Esophagus (tissue), 2 donors: ENCODE measurements around the gene CPZ. TPM values are rescaled to one million over a fixed set of nuclear protein-coding genes. Genes with fewer than 3 reads are reported as not detected.

ENCODE experiments used
- H3K27ac ChIP-seq, 2 donors: one replicate each; pipeline ENCODE4 v1.5.1; 2013; ENCODE audit warnings: low read depth in 2 of 2, mild to moderate bottlenecking in 2 of 2, inconsistent platforms in 1 of 2, low read length in 1 of 2, moderate library complexity in 1 of 2
- H3K27me3 ChIP-seq, 2 donors: one replicate each; pipeline ENCODE4 v1.6.1; 2013; ENCODE audit warnings: low read length in 2 of 2, control low read depth in 1 of 2, mild to moderate bottlenecking in 1 of 2; ENCODE audit not compliant: insufficient read depth in 2 of 2, control insufficient read depth in 1 of 2
- H3K36me3 ChIP-seq, 2 donors: one replicate each; pipeline ENCODE4 v1.6.1; 2013; ENCODE audit warnings: low read length in 1 of 2; ENCODE audit not compliant: control insufficient read depth in 2 of 2, insufficient read depth in 2 of 2
- H3K4me1 ChIP-seq, 2 donors: one replicate each; pipeline ENCODE4 v1.6.1; 2013; ENCODE audit warnings: low read length in 1 of 2; ENCODE audit not compliant: control insufficient read depth in 2 of 2, insufficient read depth in 2 of 2
- H3K4me3 ChIP-seq, 2 donors: one replicate each; pipeline ENCODE4 v1.5.1; 2013; ENCODE audit warnings: low read length in 2 of 2, mild to moderate bottlenecking in 2 of 2, low read depth in 1 of 2, moderate library complexity in 1 of 2
- H3K9me3 ChIP-seq, 2 donors: one replicate each; pipeline ENCODE4 v1.6.1; 2013; ENCODE audit warnings: mild to moderate bottlenecking in 2 of 2, low read depth in 1 of 2, low read length in 1 of 2, moderate library complexity in 1 of 2; ENCODE audit not compliant: control insufficient read depth in 2 of 2, insufficient read depth in 1 of 2
- WGBS, 2 donors: extraction: QIAGEN DNeasy Blood & Tissue Kit; methylation state at CpG; one replicate each; pipeline ENCODE4 v1.1.7; 2013; 5-methylcytosine and 5-hydroxymethylcytosine counted together
- polyA plus RNA-seq, 2 donors: library from polyadenylated mRNA; stranded (reverse); fragments of 200-250 nt; gene quantifications; one replicate each; pipeline ENCODE4 v1.2.3, GENCODE V29; 2013
- donor health status: healthy with polysubstance abuse.
- donor health status: Bipolar disorder and iron deficiency.

CPZ gene
- polyA plus RNA-seq, 2 donors = 3.4 to 7.2 TPM

DNA sequence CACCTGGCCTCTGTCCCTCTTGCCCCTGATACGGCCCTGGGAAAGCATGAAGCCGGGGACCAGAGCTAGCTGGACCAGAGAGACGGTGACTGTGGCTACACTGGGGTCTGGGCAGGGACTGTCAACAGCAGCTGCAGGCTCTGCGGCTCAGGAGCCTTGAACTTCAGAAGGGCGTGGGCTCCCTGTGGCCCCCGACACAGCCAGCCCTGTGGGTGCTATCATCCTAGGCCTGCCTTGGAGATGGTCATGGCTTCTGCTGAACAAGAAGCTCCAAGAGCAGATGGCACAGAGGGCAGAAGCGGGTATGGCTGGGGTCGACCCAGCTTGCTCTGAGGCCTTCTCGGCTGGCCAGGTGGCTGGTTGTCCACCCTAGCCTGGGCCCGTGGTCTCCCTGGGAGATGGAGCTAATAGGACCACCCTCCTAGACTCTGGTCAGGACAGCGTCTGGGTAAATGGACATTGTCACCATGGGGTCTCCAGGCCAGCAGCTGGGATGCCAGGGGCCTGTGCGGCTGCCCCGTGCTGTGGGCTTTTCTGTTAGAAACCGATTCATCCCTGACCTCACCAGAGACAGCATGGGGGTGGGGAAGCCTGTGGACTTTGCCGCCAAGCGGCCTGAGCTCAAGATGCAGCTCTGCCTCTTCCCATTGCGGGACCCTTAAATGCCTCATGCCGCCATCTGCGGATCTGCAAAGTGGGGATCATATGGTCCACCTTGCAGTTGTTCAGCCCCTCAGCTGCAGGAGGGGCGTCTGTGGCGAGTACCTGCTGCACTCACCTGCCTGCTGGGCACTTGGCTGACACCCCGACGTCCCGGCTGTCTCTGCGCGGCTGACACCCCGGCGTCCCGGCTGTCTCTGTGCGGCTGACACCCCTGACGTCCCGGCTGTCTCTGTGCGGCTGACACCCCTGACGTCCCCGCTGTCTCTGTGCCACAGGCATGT, 21.1 kb downstream of the CPZ start:
- Histone ChIP-seq H3K4me3 (no peak overlapping the region), H3K36me3 (no peaks in the 10 kb centered on the region), H3K9me3 (no peaks in the 10 kb centered on the region), H3K27me3 (no peaks in the 10 kb centered on the region), H3K27ac (no peak overlapping the region), H3K4me1 (peaks cover 0 to 4% of the 10 kb centered on the region in 2 donors)
- WGBS, 2 donors = 87% methylated on average over 35 of the region's 35 CpGs

DNA sequence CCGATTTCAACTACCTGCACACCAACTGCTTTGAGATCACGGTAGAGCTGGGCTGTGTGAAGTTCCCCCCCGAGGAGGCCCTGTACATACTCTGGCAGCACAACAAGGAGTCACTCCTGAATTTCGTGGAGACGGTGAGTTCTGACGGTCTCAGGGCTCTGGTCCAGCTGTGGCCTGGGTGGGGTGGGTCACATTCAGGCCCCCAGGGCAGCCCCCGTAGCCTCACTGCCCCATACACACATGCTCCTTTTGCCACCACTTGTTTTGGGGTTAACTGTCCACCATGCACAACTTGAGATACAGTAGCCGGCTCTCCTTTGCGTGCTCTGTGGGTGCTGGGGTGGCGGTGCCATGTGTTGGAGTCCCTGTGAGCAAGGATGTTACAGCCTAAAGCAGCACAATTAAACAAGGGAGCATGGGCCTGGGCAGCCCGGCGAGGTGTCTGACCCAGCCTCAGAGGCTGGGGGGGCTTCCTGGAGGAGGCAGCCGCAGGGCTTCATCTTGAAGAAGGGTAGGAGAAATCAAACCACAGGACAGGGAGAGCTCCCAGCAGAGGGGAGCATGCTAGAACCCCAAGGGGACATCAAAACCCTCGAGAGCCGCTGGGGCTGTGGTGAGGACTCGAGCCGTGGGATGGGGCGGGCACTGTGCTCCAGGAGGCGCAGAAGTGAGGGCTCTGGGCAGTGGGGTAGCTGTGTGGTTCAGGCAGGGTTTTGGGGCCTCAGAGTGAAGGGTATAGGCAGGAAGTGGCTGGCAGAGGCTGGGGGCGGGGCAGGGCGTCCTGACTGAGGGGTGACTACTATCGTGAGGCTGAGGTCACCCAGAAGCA, 22.0 kb downstream of the CPZ start:
- Histone ChIP-seq H3K4me1 (peaks cover 0 to 4% of the 10 kb centered on the region in 2 donors), H3K36me3 (no peaks in the 10 kb centered on the region), H3K4me3 (no peak overlapping the region), H3K27ac (no peak overlapping the region), H3K9me3 (no peaks in the 10 kb centered on the region), H3K27me3 (no peaks in the 10 kb centered on the region)
- 73 to 75% methylated on average over 22 of the region's 22 CpGs for WGBS, 2 donors

DNA sequence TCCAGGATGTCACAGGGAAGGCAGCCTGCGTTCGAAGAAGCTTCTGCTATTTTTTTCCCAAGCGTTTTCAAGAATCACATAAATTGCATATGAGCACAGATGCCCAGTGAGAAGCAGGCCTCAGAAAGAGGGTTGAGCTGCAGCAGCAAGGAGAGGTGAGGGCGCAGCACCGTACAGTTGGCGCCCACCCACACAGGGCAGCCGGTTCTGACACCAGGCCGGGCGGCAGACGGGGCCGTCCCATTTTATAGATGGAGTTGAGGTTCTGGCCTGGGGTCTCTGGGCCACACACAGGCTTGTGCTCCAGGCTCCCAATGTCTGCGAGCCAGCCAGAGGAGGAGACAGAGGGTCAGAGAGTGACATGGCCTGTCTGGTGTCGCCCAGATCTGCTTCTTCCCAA, 22.8 kb downstream of the CPZ start:
- H3K27ac ChIP-seq = no peak overlapping the region
- 81 to 83% methylated on average over 13 of the region's 13 CpGs for WGBS, 2 donors
- no peak overlapping the region for H3K4me3 ChIP-seq

DNA sequence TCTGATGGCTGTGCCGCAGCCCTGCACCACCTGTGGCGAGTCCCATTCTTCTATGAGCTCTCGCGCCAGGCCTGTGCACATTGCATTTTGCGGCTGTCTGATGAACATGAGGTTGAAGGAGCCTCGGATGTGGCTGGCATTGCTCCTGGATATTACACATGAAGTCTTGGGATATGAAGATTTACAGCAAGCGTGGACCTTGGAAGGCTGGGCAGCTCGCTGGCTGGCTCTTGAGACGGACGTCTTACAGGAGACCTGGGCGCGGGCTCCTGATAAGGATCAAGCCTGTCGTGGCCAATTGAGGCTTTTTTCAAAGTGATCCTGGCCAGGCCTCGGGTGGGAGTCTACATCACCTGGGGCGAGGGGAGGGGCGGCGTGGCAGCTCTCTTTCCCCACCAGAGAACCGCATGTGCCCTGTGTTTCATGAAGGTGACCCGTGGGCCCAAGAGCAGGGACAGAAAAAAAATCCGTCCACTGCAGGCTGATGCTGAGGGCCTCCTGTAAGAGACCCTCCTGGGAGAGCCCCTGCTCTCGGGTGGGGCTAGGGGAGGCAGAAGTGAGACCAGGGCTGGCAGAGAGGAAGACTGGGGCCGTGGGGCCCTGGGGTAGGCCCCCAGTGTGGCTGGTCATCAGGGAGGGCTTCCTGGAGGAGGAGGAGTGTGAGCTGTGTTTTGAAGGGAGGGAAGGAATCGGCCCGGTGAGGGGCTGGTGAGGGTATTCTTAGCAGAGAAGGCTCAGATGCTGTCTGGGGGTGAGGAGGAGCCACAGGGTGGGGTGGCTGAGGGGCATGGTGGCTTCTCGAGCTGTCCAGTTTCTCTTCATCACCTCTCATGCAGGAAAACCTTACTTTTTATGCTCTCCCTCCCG, 23.6 kb downstream of the CPZ start:
- H3K27ac ChIP-seq = no peak overlapping the region
- H3K27me3 ChIP-seq = no peaks in the 10 kb centered on the region
- no peak overlapping the region for H3K4me3 ChIP-seq
- no peaks in the 10 kb centered on the region for H3K36me3 ChIP-seq
- no peaks in the 10 kb centered on the region for H3K9me3 ChIP-seq
- 76% methylated on average over 26 of the region's 26 CpGs for WGBS, 2 donors
- peaks cover 0 to 4% of the 10 kb centered on the region in 2 donors for H3K4me1 ChIP-seq

More for the DNA sequence above, 22.8 kb downstream of the CPZ start:
- no peaks in the 10 kb centered on the region for H3K36me3 ChIP-seq
- H3K27me3 ChIP-seq = no peaks in the 10 kb centered on the region
- H3K4me1 ChIP-seq = peaks cover 0 to 4% of the 10 kb centered on the region in 2 donors
- no peaks in the 10 kb centered on the region for H3K9me3 ChIP-seq

DNA sequence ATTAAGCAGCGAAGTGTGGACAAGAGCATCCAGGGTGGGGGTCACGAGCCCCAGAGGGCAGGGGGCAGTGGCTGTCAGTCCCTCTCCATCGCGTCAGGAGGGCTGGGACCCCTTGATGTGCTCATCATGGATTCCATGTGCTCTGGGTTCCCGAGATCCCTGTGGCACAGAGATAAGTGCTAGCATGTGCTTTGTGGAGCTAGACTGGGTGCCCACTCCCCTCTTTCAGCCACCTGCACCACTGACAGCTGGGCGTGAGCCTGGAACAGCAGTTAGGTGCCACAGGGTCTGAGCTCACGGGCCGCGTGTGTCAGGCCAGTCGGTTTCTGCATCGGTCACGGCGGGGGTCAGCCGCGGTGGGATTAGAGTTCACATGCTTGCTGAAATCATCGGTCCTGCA, 24.3 kb downstream of the CPZ start:
- 70 to 75% methylated on average over 16 of the region's 16 CpGs for WGBS, 2 donors
- Histone ChIP-seq H3K27me3 (no peaks in the 10 kb centered on the region), H3K36me3 (no peaks in the 10 kb centered on the region), H3K4me1 (peaks cover 0 to 3% of the 10 kb centered on the region in 2 donors), H3K27ac (no peak overlapping the region), H3K4me3 (no peak overlapping the region), H3K9me3 (no peaks in the 10 kb centered on the region)

DNA sequence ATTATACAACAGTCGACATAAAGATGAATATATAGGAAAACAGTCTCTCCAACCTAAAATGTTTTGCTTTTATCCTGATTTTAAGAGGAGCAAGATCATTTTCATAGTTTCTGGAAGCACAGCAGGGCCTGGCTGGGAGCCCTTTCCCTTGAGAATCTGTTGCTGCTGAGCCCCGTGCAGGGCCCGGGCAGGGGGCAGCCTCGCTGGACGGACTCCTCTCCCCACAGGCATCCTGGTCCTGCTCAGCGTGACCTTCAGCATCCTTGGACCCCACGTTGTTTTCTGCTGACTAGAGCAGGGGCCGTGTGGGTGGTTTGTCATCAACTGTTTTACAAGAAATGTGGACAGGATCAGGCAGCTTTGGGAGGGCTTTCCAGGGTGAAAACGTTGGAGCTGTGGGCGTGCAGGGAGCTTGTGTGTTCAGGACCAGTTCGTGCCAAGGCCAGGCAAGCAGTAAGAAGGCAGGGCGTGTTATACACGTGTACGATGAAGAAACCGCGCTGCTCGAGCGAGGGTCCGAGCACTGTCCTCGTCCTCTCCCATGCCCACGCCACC, 25.0 kb downstream of the CPZ start:
- no peak overlapping the region for H3K4me3 ChIP-seq
- WGBS, 2 donors = 70 to 74% methylated on average over 21 of the region's 21 CpGs
- no peak overlapping the region for H3K27ac ChIP-seq
- H3K9me3 ChIP-seq = no peaks in the 10 kb centered on the region
- no peaks in the 10 kb centered on the region for H3K36me3 ChIP-seq
- H3K4me1 ChIP-seq = no peaks in the 10 kb centered on the region
- no peaks in the 10 kb centered on the region for H3K27me3 ChIP-seq

DNA sequence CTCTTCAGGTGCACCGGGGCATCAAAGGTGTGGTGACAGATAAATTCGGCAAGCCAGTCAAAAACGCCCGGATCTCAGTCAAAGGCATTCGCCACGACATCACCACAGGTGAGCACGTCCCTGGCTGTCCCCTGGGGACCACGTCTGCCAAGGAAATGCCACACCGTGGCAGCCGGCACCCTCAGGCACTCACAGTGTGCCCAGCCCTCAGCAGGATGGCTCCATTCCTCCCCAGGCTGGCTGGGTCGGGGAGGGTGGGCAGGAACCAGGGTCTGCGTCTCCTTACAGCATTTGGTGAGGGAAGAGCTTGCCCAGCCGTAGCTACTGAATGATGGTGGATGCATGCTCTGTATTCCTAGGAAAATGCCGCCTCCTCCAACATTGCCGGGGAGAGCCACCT, 25.9 kb downstream of the CPZ start:
- Histone ChIP-seq H3K9me3 (no peaks in the 10 kb centered on the region), H3K4me3 (no peak overlapping the region), H3K36me3 (no peaks in the 10 kb centered on the region), H3K4me1 (no peaks in the 10 kb centered on the region), H3K27me3 (no peaks in the 10 kb centered on the region), H3K27ac (no peak overlapping the region)
- WGBS, 2 donors = 72 to 75% methylated on average over 15 of the region's 15 CpGs

DNA sequence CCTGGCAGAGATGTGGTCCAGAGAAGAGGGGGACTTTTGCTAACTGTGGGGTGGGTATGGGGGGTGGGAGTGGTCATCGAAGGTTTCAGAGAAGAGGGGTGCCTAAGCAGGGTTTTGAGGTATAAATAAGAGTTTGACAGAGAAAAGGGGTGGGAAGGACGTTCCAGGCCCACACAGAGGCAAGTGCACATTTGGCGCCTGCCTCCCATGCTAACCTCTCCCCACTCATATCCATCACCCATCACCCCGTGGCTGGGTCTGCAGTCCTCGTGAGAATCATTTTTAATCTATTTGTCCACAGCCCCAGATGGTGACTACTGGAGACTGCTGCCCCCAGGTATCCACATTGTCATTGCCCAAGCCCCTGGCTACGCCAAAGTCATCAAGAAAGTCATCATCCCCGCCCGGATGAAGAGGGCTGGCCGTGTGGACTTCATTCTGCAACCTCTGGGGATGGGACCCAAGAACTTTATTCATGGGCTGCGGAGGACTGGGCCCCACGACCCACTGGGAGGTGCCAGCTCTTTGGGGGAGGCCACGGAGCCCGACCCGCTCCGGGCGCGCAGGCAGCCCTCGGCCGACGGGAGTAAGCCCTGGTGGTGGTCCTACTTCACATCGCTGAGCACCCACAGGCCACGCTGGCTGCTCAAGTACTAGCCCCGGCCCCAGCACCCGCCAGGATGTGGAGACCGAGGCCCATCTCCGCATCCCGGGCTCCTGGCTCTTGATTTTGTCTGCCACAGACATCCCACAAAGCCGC, 26.6 kb downstream of the CPZ start:
- Histone ChIP-seq H3K4me3 (no peak overlapping the region), H3K4me1 (no peaks in the 10 kb centered on the region), H3K27ac (no peak overlapping the region), H3K36me3 (no peaks in the 10 kb centered on the region), H3K27me3 (no peaks in the 10 kb centered on the region), H3K9me3 (no peaks in the 10 kb centered on the region)
- 84 to 85% methylated on average over 27 to 28 of the region's 28 CpGs for WGBS, 2 donors
